ENCODE measurements around the gene LARP4B. TPM values are rescaled to one million over a fixed set of nuclear protein-coding genes. Genes with fewer than 3 reads are reported as not detected.

Gene LARP4B
- total RNA-seq, 1 donor from 2014 or later, result 78.3 TPM

- no peak for DNase-seq (ENCODE audit: extremely low spot score in 2 of 2)
- intact Hi-C loops (cut with DNase I), result no loop called here
- Histone ChIP-seq H3K36me3 (peaks cover 0 to 20% of the 10 kb centered on the region in 2 donors), H3K27ac (no peak overlapping the region), H3K4me1 (no peaks in the 10 kb centered on the region), H3K27me3 (no peaks in the 10 kb centered on the region), H3K4me3 (no peak overlapping the region), H3K9me3 (no peaks in the 10 kb centered on the region)
- TF ChIP-seq POLR2A (IDR thresholded peaks at IDR 0.05), result no peak
- TF ChIP-seq POLR2AphosphoS5 (IDR thresholded peaks at IDR 0.05; ENCODE audit: insufficient read depth in 1 of 2, low read depth in 1 of 2), result no peak
- no peak for TF ChIP-seq CTCF (IDR thresholded peaks at IDR 0.05)
Observed at GRCh38 chr10:866577-866941, 64.9 kb downstream of the LARP4B start.

GRCh38 chr10:865924-866576 lies 65.5 kb downstream of the LARP4B start:
- H3K4me3 ChIP-seq, result no peak overlapping the region
- peaks cover 0 to 20% of the 10 kb centered on the region in 2 donors for H3K36me3 ChIP-seq
- no peaks in the 10 kb centered on the region for H3K4me1 ChIP-seq
- H3K27me3 ChIP-seq, result no peaks in the 10 kb centered on the region
- intact Hi-C loops (cut with DNase I), result no loop called here
- no peak overlapping the region for H3K27ac ChIP-seq
- no peak for DNase-seq (ENCODE audit: extremely low spot score in 2 of 2)
- no peaks in the 10 kb centered on the region for H3K9me3 ChIP-seq
- TF ChIP-seq POLR2A (IDR thresholded peaks at IDR 0.05), result no peak
- no peak for TF ChIP-seq CTCF (IDR thresholded peaks at IDR 0.05)
- TF ChIP-seq POLR2AphosphoS5 (IDR thresholded peaks at IDR 0.05; ENCODE audit: insufficient read depth in 1 of 2, low read depth in 1 of 2), result no peak

GRCh38 chr10:865257-865656 lies 66.2 kb downstream of the LARP4B start:
- H3K36me3 ChIP-seq, result peaks cover 0 to 27% of the 10 kb centered on the region in 2 donors

GRCh38 chr10:860519-860918 lies 71.0 kb downstream of the LARP4B start:
- no peaks in the 10 kb centered on the region for H3K9me3 ChIP-seq
- H3K4me3 ChIP-seq, result no peak overlapping the region
- no peak overlapping the region for H3K27ac ChIP-seq
- H3K4me1 ChIP-seq, result peaks cover 10% of the 10 kb centered on the region
- no peak for DNase-seq (ENCODE audit: extremely low spot score in 2 of 2)
- TF ChIP-seq POLR2A (IDR thresholded peaks at IDR 0.05), result no peak
- no peak for TF ChIP-seq POLR2AphosphoS5 (IDR thresholded peaks at IDR 0.05; ENCODE audit: insufficient read depth in 1 of 2, low read depth in 1 of 2)
- TF ChIP-seq CTCF (IDR thresholded peaks at IDR 0.05), result no peak
- H3K36me3 ChIP-seq, result peaks cover 0 to 28% of the 10 kb centered on the region in 2 donors
- no peaks in the 10 kb centered on the region for H3K27me3 ChIP-seq
- intact Hi-C loops (cut with DNase I), result no loop called here

More at GRCh38 chr10:865257-865656, 66.2 kb downstream of the LARP4B start:
- no peak overlapping the region for H3K27ac ChIP-seq
- H3K4me3 ChIP-seq, result no peak overlapping the region
- no peaks in the 10 kb centered on the region for H3K4me1 ChIP-seq
- intact Hi-C loops (cut with DNase I), result no loop called here
- H3K27me3 ChIP-seq, result no peaks in the 10 kb centered on the region
- TF ChIP-seq CTCF (IDR thresholded peaks at IDR 0.05), result no peak
- no peak for TF ChIP-seq POLR2A (IDR thresholded peaks at IDR 0.05)
- no peak for TF ChIP-seq POLR2AphosphoS5 (IDR thresholded peaks at IDR 0.05; ENCODE audit: insufficient read depth in 1 of 2, low read depth in 1 of 2)
- H3K9me3 ChIP-seq, result no peaks in the 10 kb centered on the region
- DNase-seq (ENCODE audit: extremely low spot score in 2 of 2), result no peak

GRCh38 chr10:856416-857157 lies 74.9 kb downstream of the LARP4B start:
- no peaks in the 10 kb centered on the region for H3K9me3 ChIP-seq
- peaks cover 10% of the 10 kb centered on the region for H3K4me1 ChIP-seq
- H3K4me3 ChIP-seq, result no peak overlapping the region
- intact Hi-C loops (cut with DNase I), result no loop called here
- no peak for DNase-seq (ENCODE audit: extremely low spot score in 2 of 2)
- TF ChIP-seq POLR2AphosphoS5 (IDR thresholded peaks at IDR 0.05; ENCODE audit: insufficient read depth in 1 of 2, low read depth in 1 of 2) (no peak), CTCF (IDR thresholded peaks at IDR 0.05) (no peak), POLR2A (IDR thresholded peaks at IDR 0.05) (no peak)
- H3K36me3 ChIP-seq, result peaks cover 0 to 8% of the 10 kb centered on the region in 2 donors
- no peaks in the 10 kb centered on the region for H3K27me3 ChIP-seq
- H3K27ac ChIP-seq, result no peak overlapping the region

All from vagina (tissue), 2 donors.